SKM-1 (cell line): ENCODE data around the gene EXOC2.
A peak's percentile ranks its signal among the peaks of the same experiment; 100 is the strongest.

Experiments
- DNase-seq: peaks from one replicate; lab custom pipeline; 2025; ENCODE audit not compliant: unreplicated experiment; lab: John Stamatoyannopoulos, UW

EXOC2 gene, protein sequence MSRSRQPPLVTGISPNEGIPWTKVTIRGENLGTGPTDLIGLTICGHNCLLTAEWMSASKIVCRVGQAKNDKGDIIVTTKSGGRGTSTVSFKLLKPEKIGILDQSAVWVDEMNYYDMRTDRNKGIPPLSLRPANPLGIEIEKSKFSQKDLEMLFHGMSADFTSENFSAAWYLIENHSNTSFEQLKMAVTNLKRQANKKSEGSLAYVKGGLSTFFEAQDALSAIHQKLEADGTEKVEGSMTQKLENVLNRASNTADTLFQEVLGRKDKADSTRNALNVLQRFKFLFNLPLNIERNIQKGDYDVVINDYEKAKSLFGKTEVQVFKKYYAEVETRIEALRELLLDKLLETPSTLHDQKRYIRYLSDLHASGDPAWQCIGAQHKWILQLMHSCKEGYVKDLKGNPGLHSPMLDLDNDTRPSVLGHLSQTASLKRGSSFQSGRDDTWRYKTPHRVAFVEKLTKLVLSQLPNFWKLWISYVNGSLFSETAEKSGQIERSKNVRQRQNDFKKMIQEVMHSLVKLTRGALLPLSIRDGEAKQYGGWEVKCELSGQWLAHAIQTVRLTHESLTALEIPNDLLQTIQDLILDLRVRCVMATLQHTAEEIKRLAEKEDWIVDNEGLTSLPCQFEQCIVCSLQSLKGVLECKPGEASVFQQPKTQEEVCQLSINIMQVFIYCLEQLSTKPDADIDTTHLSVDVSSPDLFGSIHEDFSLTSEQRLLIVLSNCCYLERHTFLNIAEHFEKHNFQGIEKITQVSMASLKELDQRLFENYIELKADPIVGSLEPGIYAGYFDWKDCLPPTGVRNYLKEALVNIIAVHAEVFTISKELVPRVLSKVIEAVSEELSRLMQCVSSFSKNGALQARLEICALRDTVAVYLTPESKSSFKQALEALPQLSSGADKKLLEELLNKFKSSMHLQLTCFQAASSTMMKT

GRCh38 chr6:692858-693722 lies at the start of gene EXOC2:
TSS of gene EXOC2 (minus strand) at chr6:693139. CDS start at chr6:637818, 55,321 bp downstream.
- DNase-seq = peak; percentile 47

GRCh38 chr6:741410-742339 lies 48.7 kb upstream of the EXOC2 start:
- DNase-seq = no peak

GRCh38 chr6:736657-737446 lies 43.9 kb upstream of the EXOC2 start:
- no peak for DNase-seq

DNA sequence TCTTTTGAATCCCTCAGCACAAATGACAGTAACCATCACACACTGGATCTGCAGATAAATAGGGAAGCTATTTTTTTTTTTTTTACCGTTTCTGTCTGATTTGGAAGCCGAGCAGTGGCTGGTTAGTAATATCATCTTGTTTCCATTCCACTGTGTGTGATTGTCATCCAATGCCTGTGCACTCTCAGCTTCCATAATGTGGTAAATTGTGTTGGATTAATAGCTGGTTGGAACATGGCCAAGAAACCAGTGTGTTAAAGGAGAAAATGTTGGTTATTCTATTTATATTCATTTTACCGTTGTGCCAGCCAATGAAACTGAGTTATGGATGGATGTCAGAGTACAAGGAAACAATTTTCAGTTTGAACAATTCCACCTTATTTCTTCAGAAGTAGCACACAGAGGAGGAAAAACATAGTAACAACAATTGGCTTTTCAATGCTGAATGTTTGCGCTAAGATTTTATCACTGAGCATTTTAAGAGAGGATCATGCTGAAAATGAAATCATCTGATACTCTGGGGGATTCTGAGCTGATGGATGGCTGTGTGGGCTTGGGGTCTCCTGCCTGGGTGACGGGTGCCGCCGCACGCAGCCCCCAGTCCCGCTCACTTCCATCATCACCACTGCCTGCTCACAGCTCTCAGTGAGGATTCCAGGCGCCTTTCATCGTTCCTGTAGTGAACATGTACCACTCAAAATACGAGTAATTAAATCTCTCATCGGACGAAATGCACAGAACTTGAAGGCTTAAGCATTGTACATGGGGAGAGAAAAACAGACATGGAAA lies 40.7 kb upstream of the EXOC2 start:
- no peak for DNase-seq

DNA sequence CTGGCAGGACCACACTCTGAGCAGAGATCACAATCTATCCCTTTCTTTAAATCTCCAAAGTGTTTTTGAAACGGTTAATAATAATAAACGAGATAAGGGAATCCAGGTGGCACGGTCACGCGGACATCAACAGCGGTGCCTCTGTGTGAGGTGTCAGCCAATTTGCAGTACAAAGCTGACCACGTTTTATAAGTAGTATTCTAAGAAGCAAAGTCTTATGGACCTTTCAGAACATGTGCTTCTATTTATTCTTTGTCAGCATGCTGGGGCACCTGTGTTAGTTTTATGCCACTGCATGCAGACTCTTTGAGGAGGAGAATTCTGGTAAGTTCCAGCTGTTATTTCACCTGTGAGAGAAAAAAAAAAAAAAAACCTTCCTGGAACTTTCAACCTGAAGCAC lies 39.0 kb upstream of the EXOC2 start:
- DNase-seq = no peak

- no peak for DNase-seq
Observed at GRCh38 chr6:729606-730320, 36.8 kb upstream of the EXOC2 start.

- DNase-seq = no peak
Observed at GRCh38 chr6:727856-728255, 34.9 kb upstream of the EXOC2 start.

DNA sequence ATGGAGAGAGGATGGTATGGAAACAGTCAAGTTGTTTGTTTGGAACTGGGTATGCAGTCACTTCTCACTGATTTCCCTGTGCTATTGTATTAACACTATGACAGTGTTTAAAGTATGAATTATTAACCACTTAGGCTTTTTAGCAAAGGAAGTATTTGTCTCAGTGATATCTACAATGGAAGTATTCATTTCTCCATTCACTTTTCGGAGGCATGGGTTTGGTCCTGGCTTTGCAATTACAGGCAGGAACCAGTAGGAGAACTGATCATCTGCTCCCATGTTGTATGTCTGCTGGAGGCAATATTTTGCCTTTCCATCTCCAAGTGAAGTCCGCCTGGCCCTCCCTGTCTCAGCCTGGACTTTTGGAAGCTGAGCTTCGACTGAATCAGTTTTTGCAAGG lies 30.6 kb upstream of the EXOC2 start:
- DNase-seq = no peak

DNA sequence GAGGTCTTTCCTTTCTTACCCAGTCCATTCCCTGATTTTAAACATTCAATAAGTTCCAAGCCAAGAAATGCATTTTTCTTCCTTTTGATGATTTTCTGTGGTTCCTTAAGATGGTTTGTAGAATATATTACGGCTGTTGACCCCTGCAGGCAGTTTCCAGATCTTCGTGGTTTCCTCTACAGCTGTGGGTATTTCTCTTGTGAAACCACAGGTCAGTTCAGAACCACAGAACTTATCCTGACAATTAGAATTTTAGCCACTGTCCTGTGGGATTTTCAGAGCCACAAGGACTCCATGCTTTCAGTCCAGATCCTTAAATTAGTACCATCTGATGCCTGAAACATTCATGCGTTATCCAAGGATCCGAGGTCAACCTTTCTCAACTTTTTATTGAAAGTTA lies 29.7 kb upstream of the EXOC2 start:
- no peak for DNase-seq

DNA sequence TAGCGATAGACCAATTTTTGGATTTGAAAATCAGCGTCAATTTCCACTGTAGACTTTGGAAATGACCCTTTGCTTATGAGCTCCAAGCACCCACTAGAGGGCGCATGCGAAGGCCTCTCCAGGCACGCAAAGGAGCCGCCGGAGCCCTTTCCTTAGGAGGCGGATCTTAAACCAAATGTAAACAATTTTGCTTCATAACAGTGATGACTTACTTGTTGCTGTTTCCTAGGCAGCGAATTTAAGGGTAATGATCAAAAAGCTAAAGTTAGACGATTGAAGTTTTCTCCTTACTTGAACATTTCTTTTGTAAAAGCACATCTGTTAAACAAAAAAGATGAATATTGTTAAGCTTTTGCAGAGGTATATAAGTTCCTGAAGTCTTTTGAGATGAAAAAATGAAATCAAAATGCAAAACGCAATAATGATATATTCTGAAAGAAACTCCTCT lies 29.2 kb upstream of the EXOC2 start:
- DNase-seq = peak; percentile 43

DNA sequence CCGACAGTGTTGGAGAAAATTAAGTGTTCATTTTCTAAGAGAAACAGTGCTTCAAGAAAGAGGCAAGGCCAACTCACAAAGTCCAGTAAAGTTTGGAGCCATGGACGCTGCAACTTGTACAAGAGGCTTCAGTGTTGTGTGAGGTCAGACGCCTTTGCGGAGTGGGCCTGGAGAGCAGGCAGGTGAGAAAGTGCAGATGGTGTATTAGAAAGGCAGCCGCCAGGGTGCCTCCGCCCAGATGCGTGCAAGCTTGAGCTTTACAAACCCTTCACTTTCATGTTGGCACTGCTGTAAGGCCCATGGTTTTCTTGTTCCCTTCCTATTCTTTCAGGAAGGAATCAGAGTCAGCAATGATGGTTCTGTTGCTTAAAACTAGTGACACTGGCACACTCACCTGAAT lies 25.4 kb upstream of the EXOC2 start:
- DNase-seq = no peak

- no peak for DNase-seq
Observed at GRCh38 chr6:717135-717534, 24.2 kb upstream of the EXOC2 start.

DNA sequence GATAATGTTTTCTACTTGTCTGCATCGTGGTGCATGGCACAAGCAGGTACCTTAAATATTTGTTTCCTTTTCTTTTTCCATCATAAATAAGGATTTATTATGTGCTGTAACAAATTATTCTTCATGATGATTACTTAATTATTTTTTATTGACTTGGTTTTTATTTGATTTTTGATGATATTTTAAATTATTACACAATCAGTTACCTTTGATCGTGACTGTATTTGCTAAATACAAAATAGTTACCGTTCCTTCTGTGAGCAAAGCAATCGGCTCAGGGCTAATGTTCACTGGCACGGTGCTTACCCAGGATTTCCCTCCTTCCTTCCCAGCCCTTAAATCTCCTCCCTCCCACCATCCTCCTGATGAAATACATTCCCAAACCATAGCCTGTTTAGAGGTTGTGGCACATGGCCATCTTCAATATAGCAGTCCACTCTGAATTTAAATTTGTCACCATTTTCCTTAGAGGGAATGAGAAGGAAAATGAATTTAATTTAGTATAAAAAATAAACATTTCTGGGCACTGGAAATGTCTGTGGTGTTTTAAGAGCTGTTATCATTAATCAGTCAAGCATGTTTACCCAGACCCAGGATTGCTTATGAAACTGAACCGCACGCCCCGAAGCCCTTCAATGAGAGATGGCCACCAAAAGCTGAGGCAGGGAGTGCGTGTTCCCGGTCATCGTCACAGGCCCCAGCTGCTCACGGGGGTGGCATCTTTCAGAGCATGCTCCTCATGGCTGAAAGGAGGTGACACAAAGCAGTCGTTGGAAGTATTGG lies 23.0 kb upstream of the EXOC2 start:
- no peak for DNase-seq

DNA sequence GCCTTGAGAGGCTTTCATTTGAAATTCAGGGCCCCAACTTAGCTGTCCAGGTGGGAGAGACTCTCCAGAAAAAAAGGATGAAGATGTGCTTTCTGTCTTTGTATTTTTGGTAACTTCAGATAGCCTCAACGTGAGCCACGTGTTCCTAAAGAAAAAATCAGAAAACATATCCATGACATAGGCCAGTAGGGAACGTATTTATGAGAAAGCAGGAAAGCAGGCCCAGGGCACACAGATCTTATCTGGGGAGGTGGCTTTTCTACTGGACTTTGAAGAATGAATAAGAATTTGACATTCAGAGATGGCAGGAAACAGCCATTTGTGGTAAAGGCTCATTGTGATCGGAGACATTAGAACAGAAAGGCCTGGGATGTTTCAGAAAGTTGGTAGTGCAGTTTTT lies 21.2 kb upstream of the EXOC2 start:
- DNase-seq = no peak

DNA sequence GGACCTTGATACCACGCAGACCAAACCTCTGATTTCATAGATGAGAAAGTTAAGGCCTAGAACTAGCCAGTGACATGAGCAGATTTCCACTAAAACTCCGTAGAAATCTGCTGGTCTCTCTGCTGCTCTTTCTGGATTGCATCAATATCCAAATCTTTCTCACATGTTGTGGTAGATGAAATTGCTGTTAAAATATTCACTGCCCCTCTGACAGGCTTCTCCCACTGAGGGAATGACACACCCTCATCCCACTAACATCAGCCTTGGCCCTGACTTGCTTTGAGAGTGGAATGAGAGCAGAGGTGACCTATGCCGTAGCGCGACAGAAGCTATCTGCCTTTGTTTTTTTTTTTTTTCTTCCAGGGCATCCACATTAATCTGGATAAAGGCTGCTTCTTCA lies 20.4 kb upstream of the EXOC2 start:
- DNase-seq = no peak

GRCh38 chr6:712805-713204 lies 19.9 kb upstream of the EXOC2 start:
- no peak for DNase-seq

DNA sequence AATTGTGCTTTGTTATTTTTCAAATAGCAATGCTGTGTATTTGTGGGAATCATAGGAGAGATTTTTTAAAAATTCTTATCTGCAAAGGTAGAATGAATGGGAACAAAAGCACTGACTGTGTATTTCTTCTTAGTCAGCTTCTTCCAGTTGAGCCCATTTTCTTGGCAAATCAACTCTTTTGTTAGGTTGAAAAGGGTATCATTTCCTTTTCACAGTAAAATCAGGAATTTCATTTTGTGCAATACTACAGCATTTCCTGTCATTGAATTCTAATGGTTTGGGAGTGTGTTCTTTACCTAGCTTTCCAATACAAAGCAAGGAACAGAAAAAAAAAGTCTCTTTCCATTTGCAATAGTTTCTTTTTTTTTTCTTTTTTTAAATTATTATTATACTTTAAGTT lies 19.0 kb upstream of the EXOC2 start:
- DNase-seq = no peak
